ENCODE measurements around the gene COX8C.

- TF ChIP-seq CTCF (conservative IDR thresholded peaks at IDR 0.05 in 1 of 2, IDR thresholded peaks at IDR 0.05 in 1 of 2; ENCODE audit: low read depth in 1 of 2, low read length in 2 of 2) (no peak), EZH2 (IDR thresholded peaks at IDR 0.05; ENCODE audit: low read length, missing control alignments) (no peak)
Observed at GRCh38 chr14:93337884-93338283, 9.1 kb upstream of the COX8C start.

Measured in fibroblast of lung (primary cell).